Upper lobe of right lung (tissue), 1 donor: ENCODE results near the gene CDH13. TPM values are rescaled to one million over a fixed set of nuclear protein-coding genes. Genes with fewer than 3 reads are reported as not detected.

Experiments used
- ATAC-seq: fragments of 200-7000 bp; cut with Tn5 transposase; one replicate; pipeline ENCODE4 v1.9.1; 2020; ENCODE audit warnings: mild to moderate bottlenecking, moderate library complexity
- DNase-seq: peaks from one replicate; pipeline ENCODE4 v3.0.0-alpha.2; 2020
- H3K27ac ChIP-seq: fragments of 200-600 bp; one replicate; pipeline ENCODE4 v1.8.0; 2022
- H3K27me3 ChIP-seq: fragments of 200-600 bp; one replicate; pipeline ENCODE4 v1.8.0; 2022; ENCODE audit warnings: mild to moderate bottlenecking
- H3K36me3 ChIP-seq: fragments of 200-600 bp; one replicate; pipeline ENCODE4 v1.8.0; 2022
- H3K4me1 ChIP-seq: fragments of 200-600 bp; one replicate; pipeline ENCODE4 v1.8.0; 2022
- H3K4me3 ChIP-seq: fragments of 200-600 bp; one replicate; pipeline ENCODE4 v1.8.0; 2022; ENCODE audit warnings: mild to moderate bottlenecking
- H3K9me3 ChIP-seq: fragments of 200-600 bp; one replicate; pipeline ENCODE4 v1.8.0; 2022
- CTCF ChIP-seq: fragments of 200-600 bp; IDR thresholded peaks from one replicate; pipeline ENCODE4 v1.8.0; 2022; ENCODE audit warnings: antibody characterized with exemption
- intact Hi-C: fragments of 100-400 bp; cut with DNase I; formaldehyde crosslinking; loops from one replicate; pipeline ENCODE4 v1.11.0; 2022
- total RNA-seq: library from RNA; stranded (reverse); fragmentation: NEBNext Ultra II Directional; extraction: Animal tissue kit (Norgen Biotek cat#: 25700); gene quantifications from one replicate; pipeline ENCODE4 v1.2.1, GENCODE V29; 2021
- donor health status: DM: no; HTN: yes; CAD: no; lungs with severe emphysema.

The CDH13 gene
- total RNA-seq, 1 donor from 2014 or later, result 27.2 TPM

- peaks cover 15% of the 10 kb centered on the region for H3K4me1 ChIP-seq
- no peak for TF ChIP-seq CTCF
- intact Hi-C loops, result no loop called here
- H3K36me3 ChIP-seq, result no peaks in the 10 kb centered on the region
- no peaks in the 10 kb centered on the region for H3K9me3 ChIP-seq
- no peak for DNase-seq
- no peak overlapping the region for H3K27ac ChIP-seq
- no peak overlapping the region for H3K4me3 ChIP-seq
- H3K27me3 ChIP-seq, result no peaks in the 10 kb centered on the region
- ATAC-seq, result no peak
Measured at GRCh38 chr16:83473926-83474650, 847.3 kb downstream of the CDH13 start.

- no peak for TF ChIP-seq CTCF
- ATAC-seq (no peak), DNase-seq (no peak)
- no peaks in the 10 kb centered on the region for H3K27me3 ChIP-seq
- intact Hi-C loops, result no loop called here
- H3K4me3 ChIP-seq, result no peak overlapping the region
- H3K4me1 ChIP-seq, result peaks cover 15% of the 10 kb centered on the region
- no peak overlapping the region for H3K27ac ChIP-seq
- no peaks in the 10 kb centered on the region for H3K36me3 ChIP-seq
- no peaks in the 10 kb centered on the region for H3K9me3 ChIP-seq
Measured at GRCh38 chr16:83475108-83475507, 848.3 kb downstream of the CDH13 start.

GRCh38 chr16:83481589-83481988 is 854.8 kb downstream of the CDH13 start:
- intact Hi-C loops, result no loop called here
- no peaks in the 10 kb centered on the region for H3K36me3 ChIP-seq
- no peak for TF ChIP-seq CTCF
- no peak for DNase-seq
- H3K27ac ChIP-seq, result no peak overlapping the region
- no peak overlapping the region for H3K4me3 ChIP-seq
- no peaks in the 10 kb centered on the region for H3K27me3 ChIP-seq
- H3K9me3 ChIP-seq, result no peaks in the 10 kb centered on the region
- no peak for ATAC-seq
- peaks cover 5% of the 10 kb centered on the region for H3K4me1 ChIP-seq

- no peak overlapping the region for H3K4me3 ChIP-seq
- ATAC-seq, result no peak
- DNase-seq, result no peak
- TF ChIP-seq CTCF, result no peak
- no peaks in the 10 kb centered on the region for H3K27me3 ChIP-seq
- intact Hi-C loops, result no loop called here
- no peaks in the 10 kb centered on the region for H3K36me3 ChIP-seq
- H3K27ac ChIP-seq, result no peak overlapping the region
- no peaks in the 10 kb centered on the region for H3K4me1 ChIP-seq
- no peaks in the 10 kb centered on the region for H3K9me3 ChIP-seq
Measured at GRCh38 chr16:83482545-83483162, 855.9 kb downstream of the CDH13 start.

- no peak for ATAC-seq
- TF ChIP-seq CTCF, result no peak
- H3K27me3 ChIP-seq, result no peaks in the 10 kb centered on the region
Measured at GRCh38 chr16:83490073-83490472, 863.3 kb downstream of the CDH13 start.

More at GRCh38 chr16:83490073-83490472, 863.3 kb downstream of the CDH13 start:
- Histone ChIP-seq H3K27ac (no peak overlapping the region), H3K4me3 (no peak overlapping the region), H3K36me3 (no peaks in the 10 kb centered on the region), H3K4me1 (no peaks in the 10 kb centered on the region), H3K9me3 (no peaks in the 10 kb centered on the region)
- DNase-seq, result no peak
- intact Hi-C loops, result no loop called here
